Neural cell (in vitro differentiated cells): ENCODE results near the gene IL23R. TPM values are rescaled to one million over a fixed set of nuclear protein-coding genes. Genes with fewer than 3 reads are reported as not detected.

Experiments
- H2AFZ ChIP-seq: fragments of 200-600, 300-800 bp; sonication (generic), shearing (Covaris generic); 2 replicates; pipeline ENCODE4 v1.6.0; 2014; ENCODE audit warnings: low read depth, mild to moderate bottlenecking, antibody characterized with exemption, low read length, moderate library complexity
- H3F3A ChIP-seq: fragments of 200-600 bp; shearing (Covaris generic); 2 replicates; pipeline ENCODE4 v1.6.1; 2016; ENCODE audit warnings: mild to moderate bottlenecking, moderate library complexity, mixed read lengths, antibody characterized with exemption, low read length; ENCODE audit not compliant: insufficient read depth, poor library complexity, severe bottlenecking
- H3K27ac ChIP-seq: fragments of 200-600, 300-800 bp; sonication (generic), shearing (Covaris generic); 2 replicates; pipeline ENCODE4 v1.5.1; 2014; ENCODE audit warnings: mild to moderate bottlenecking, low read length, moderate library complexity
- H3K27me3 ChIP-seq: fragments of 300-800, 200-600 bp; sonication (generic), shearing (Covaris generic); 2 replicates; pipeline ENCODE4 v1.6.0; 2014; ENCODE audit warnings: mild to moderate bottlenecking, low read depth, low read length, moderate library complexity; ENCODE audit not compliant: insufficient read depth
- H3K36me3 ChIP-seq: fragments of 300-800, 200-600 bp; sonication (generic), shearing (Covaris generic); 2 replicates; pipeline ENCODE4 v1.5.1; 2014; ENCODE audit warnings: mild to moderate bottlenecking, antibody characterized with exemption, low read length, moderate library complexity; ENCODE audit not compliant: insufficient read depth
- H3K4me2 ChIP-seq: fragments of 300-800, 200-600 bp; sonication (generic), shearing (Covaris generic); 2 replicates; pipeline ENCODE4 v1.6.0; 2014; ENCODE audit warnings: mild to moderate bottlenecking, low read length
- H3K4me3 ChIP-seq: fragments of 300-800, 200-600 bp; sonication (generic), shearing (Covaris generic); 2 replicates; pipeline ENCODE4 v1.5.1; 2014; ENCODE audit warnings: mild to moderate bottlenecking, low read length, moderate library complexity
- H3K79me2 ChIP-seq: fragments of 200-600 bp; shearing (Covaris generic); replicated peaks from 2 replicates; pipeline ENCODE4 v1.6.0; 2014; ENCODE audit warnings: mild to moderate bottlenecking, low read length, moderate library complexity; ENCODE audit not compliant: insufficient read depth
- H3K9ac ChIP-seq: fragments of 300-800, 200-600 bp; sonication (generic), shearing (Covaris generic); 2 replicates; pipeline ENCODE4 v1.6.1; 2016; ENCODE audit warnings: mild to moderate bottlenecking, low read length, mixed read lengths
- H3K9me2 ChIP-seq: fragments of 200-600 bp; shearing (Covaris generic); 2 replicates; pipeline ENCODE4 v1.6.1; 2016; ENCODE audit warnings: mild to moderate bottlenecking, low read length, mixed read lengths; ENCODE audit not compliant: insufficient read depth
- H3K9me3 ChIP-seq: fragments of 200-600, 300-800 bp; sonication (generic), shearing (Covaris generic); 2 replicates; pipeline ENCODE4 v1.6.1; 2016; ENCODE audit warnings: mild to moderate bottlenecking, mixed run types, low read length, moderate library complexity, mixed read lengths
- H4K20me1 ChIP-seq: fragments of 200-600 bp; shearing (Covaris generic); 2 replicates; pipeline ENCODE4 v1.6.1; 2016; ENCODE audit warnings: mild to moderate bottlenecking, mixed run types; ENCODE audit not compliant: insufficient read depth
- EP300 ChIP-seq: fragments of 450-650 bp; conservative IDR thresholded peaks from 2 replicates; pipeline ENCODE4 v1.6.1; 2014; ENCODE audit warnings: antibody characterized with exemption, mild to moderate bottlenecking, moderate library complexity; ENCODE audit not compliant: poor library complexity, severe bottlenecking
- EZH2 ChIP-seq: fragments of 200-600, 300-800 bp; shearing (Covaris generic), sonication (generic); IDR thresholded peaks from 2 replicates; pipeline ENCODE4 v1.6.1; 2014; ENCODE audit warnings: antibody characterized with exemption, low read length, borderline replicate concordance, mild to moderate bottlenecking; ENCODE audit not compliant: insufficient read depth, poor library complexity, severe bottlenecking
- MXI1 ChIP-seq: fragments of 450-650 bp; conservative IDR thresholded peaks from 2 replicates; pipeline ENCODE4 v1.6.1; 2014; ENCODE audit warnings: antibody characterized with exemption, mild to moderate bottlenecking; ENCODE audit not compliant: poor library complexity, severe bottlenecking
- POLR2AphosphoS5 ChIP-seq: IDR thresholded peaks from 2 replicates; pipeline ENCODE4 v1.6.1; 2012
- RAD21 ChIP-seq: fragments of 450-650 bp; conservative IDR thresholded peaks from 2 replicates; pipeline ENCODE4 v1.6.1; 2014; ENCODE audit warnings: antibody characterized with exemption, mild to moderate bottlenecking, moderate library complexity
- REST ChIP-seq: IDR thresholded peaks from 2 replicates; pipeline ENCODE4 v1.6.1; 2012; ENCODE audit warnings: borderline replicate concordance
- SMC3 ChIP-seq: fragments of 450-650 bp; conservative IDR thresholded peaks from 2 replicates; pipeline ENCODE4 v1.6.1; 2014; ENCODE audit warnings: antibody characterized with exemption, mild to moderate bottlenecking, moderate library complexity; ENCODE audit not compliant: poor library complexity
- TAF1 ChIP-seq: IDR thresholded peaks from 2 replicates; pipeline ENCODE4 v1.6.1; 2012; ENCODE audit warnings: low read depth
- polyA plus RNA-seq: library from polyadenylated mRNA; depleted of rRNA; stranded (reverse); fragments of >200 nt; gene quantifications from 2 replicates; pipeline ENCODE4 v1.2.3, GENCODE V29; 2014
- TF ChIP-seq, protein P1 (sequence below): fragments of 450-650 bp; IDR thresholded peaks from 2 replicates; pipeline ENCODE4 v1.5.1; 2014; ENCODE audit warnings: antibody characterized with exemption, mild to moderate bottlenecking, moderate library complexity; ENCODE audit not compliant: poor library complexity, severe bottlenecking

Gene IL23R
- polyA plus RNA-seq, 1 donor from 2014 or later, result not detected

DNA sequence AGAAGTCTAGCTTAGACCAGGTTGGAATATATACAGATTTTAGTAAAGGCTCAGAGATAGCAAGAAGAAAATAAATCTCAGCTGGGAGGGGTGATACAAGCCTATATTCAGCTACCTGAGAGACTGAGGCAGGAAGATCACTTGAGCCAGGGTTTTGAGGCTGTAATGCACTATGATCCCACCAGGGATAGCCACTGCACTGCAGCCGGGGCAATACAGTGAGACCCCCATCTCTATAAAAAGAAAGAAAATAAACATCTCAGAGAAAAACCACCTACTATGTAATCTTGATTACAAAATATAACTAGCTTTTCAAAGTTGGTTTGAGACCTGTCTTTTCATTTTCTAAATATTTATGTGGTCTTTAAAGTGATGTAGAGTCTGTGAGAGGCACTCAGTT, 47.7 kb downstream of the IL23R start:
- TF ChIP-seq POLR2AphosphoS5, result no peak
- no peak for TF ChIP-seq MXI1
- TF ChIP-seq EP300, result no peak
- no peak for TF ChIP-seq REST
- no peak for TF ChIP-seq SMC3
- TF ChIP-seq, protein P1, sequence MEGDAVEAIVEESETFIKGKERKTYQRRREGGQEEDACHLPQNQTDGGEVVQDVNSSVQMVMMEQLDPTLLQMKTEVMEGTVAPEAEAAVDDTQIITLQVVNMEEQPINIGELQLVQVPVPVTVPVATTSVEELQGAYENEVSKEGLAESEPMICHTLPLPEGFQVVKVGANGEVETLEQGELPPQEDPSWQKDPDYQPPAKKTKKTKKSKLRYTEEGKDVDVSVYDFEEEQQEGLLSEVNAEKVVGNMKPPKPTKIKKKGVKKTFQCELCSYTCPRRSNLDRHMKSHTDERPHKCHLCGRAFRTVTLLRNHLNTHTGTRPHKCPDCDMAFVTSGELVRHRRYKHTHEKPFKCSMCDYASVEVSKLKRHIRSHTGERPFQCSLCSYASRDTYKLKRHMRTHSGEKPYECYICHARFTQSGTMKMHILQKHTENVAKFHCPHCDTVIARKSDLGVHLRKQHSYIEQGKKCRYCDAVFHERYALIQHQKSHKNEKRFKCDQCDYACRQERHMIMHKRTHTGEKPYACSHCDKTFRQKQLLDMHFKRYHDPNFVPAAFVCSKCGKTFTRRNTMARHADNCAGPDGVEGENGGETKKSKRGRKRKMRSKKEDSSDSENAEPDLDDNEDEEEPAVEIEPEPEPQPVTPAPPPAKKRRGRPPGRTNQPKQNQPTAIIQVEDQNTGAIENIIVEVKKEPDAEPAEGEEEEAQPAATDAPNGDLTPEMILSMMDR, result no peak
- TF ChIP-seq TAF1, result no peak
- TF ChIP-seq EZH2, result no peak
- TF ChIP-seq RAD21, result no peak
- H3K79me2 ChIP-seq, result no peaks in the 10 kb centered on the region
- no peaks in the 10 kb centered on the region for H3F3A ChIP-seq
- H3K9me2 ChIP-seq, result no peaks in the 10 kb centered on the region
- no peaks in the 10 kb centered on the region for H4K20me1 ChIP-seq
- no peak overlapping the region for H3K9ac ChIP-seq
- no peaks in the 10 kb centered on the region for H3K36me3 ChIP-seq
- H3K4me2 ChIP-seq, result no peak overlapping the region
- H3K27ac ChIP-seq, result no peak overlapping the region
- no peaks in the 10 kb centered on the region for H3K9me3 ChIP-seq
- H2AFZ ChIP-seq, result no peak overlapping the region
- no peaks in the 10 kb centered on the region for H3K27me3 ChIP-seq
- H3K4me3 ChIP-seq, result no peak overlapping the region

DNA sequence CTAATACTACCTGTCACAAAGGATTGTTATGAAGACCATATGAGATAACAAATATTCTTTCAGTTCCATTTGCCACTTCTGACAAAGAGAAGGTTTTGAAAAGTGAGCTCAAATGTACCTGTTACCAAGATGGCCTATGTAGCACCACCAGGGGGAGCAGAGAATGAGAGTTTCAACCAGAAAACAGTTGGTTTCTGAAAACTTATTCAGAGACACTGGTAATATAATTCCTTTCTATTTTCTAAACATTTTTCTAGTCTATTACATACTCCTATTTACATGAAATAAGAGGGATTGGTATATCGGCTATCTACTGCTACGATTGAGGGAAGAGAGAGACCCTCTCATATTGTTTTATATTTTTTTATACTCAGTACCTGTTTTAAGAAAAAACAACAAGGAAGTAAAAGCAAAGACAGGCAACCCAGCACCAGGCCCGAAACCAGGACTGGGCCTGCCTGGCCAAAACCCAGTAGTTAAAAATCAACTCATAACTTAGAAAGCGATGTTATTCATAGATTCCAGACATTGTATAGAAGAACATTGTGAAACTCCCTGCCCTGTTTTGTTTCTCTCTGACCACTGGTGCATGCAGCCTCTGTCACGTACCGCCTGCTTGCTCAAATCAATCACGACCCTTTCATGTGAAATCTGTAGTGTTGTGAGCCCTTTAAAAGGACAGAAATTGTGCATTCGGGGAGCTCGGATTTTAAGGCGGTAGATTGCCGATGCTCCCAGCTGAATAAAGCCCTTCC, 48.3 kb downstream of the IL23R start:
- TF ChIP-seq, protein P1, result peak; percentile 52
- TF ChIP-seq REST, result no peak

More for the DNA sequence above, 48.3 kb downstream of the IL23R start:
- H3K9me3 ChIP-seq, result no peaks in the 10 kb centered on the region
- H3K27me3 ChIP-seq, result no peaks in the 10 kb centered on the region
- no peaks in the 10 kb centered on the region for H3K9me2 ChIP-seq
- no peak overlapping the region for H2AFZ ChIP-seq
- H3F3A ChIP-seq, result no peaks in the 10 kb centered on the region
- no peaks in the 10 kb centered on the region for H4K20me1 ChIP-seq
- no peak overlapping the region for H3K9ac ChIP-seq
- no peak overlapping the region for H3K4me2 ChIP-seq
- H3K4me3 ChIP-seq, result no peak overlapping the region
- no peaks in the 10 kb centered on the region for H3K36me3 ChIP-seq
- no peaks in the 10 kb centered on the region for H3K79me2 ChIP-seq
- H3K27ac ChIP-seq, result no peak overlapping the region
